Hindlimb muscle (tissue), 1 donor: ENCODE results near the gene TEAD1. TPM values are rescaled to one million over a fixed set of nuclear protein-coding genes. Genes with fewer than 3 reads are reported as not detected.

ENCODE experiments used
- DNase-seq: peaks from one replicate; pipeline ENCODE4 v3.0.0-alpha.2; 2013
- polyA plus RNA-seq: library from polyadenylated mRNA; unstranded; fragments of 120-200 nt; gene quantifications from one replicate; pipeline ENCODE4 v1.2.1, GENCODE V29; 2013; ENCODE audit not compliant: insufficient read length

TEAD1 gene
- polyA plus RNA-seq, 1 donor, result 95.3 TPM

DNA sequence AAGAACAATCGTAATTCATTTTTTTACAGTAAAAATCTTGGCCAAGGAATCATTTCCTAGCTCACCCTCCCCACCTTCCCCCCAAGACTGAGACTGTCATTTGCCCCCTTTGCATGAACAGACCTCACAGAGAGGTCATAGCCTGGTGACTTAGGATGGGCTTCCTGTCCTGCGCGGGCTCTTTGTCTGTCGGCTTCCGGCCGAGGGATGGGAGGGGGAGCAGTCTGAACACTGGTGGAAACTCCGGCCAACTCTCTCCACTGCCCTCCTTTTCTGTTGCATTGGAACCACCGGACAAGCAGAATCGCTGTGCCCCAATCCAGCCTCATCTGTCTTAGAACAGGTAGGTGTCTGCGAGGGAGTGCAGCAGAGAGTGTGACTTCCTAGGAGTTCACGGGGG lies 41.7 kb downstream of the TEAD1 start:
- DNase-seq, result no peak

- no peak for DNase-seq
Observed at GRCh38 chr11:12716816-12717215, 42.6 kb downstream of the TEAD1 start.

GRCh38 chr11:12717851-12718291 lies 43.6 kb downstream of the TEAD1 start:
- DNase-seq, result no peak

- no peak for DNase-seq
Observed at GRCh38 chr11:12719221-12719620, 45.0 kb downstream of the TEAD1 start.

- DNase-seq, result no peak
Observed at GRCh38 chr11:12721816-12722604, 47.8 kb downstream of the TEAD1 start.

DNA sequence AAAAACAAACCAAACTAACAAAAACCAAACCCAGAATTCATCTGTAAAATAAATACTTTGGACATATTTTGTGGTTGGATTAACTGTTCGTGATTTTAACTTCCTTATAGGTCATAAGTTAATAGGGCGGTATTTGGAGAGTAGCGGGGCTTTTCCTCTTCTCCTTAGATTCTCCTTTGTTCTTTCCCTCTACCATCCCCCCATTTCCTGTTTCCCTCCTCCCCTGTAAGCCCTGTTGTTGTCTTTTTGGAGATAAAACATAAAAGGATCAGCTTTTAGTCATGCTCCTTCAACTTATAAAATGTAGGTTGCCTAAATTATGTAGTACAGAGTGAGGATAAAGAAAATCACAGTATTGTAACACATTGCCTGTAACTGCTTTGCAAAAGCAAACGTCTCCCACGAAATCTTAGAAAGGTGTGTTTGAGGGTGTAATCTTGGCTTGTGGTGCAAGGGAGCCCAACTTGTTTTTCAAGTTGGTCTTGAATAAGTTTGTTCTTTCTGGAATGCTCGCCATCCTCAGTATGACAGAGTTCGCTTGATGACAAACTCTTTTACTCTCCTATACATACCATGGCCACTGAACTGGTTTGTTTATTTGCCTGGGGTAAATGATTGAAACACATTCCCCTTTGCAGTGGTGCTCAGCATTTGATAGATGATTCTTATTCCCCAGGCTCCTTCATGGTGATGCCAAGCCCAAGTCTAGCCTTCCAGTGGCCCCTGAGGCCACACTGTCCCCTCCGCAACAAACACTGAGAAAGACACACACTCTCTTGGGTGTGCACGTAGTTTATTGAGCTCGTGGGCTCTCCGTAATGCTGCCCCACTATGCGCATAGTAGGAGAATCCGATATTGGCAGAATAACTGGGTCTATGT lies 49.4 kb downstream of the TEAD1 start:
- no peak for DNase-seq

DNA sequence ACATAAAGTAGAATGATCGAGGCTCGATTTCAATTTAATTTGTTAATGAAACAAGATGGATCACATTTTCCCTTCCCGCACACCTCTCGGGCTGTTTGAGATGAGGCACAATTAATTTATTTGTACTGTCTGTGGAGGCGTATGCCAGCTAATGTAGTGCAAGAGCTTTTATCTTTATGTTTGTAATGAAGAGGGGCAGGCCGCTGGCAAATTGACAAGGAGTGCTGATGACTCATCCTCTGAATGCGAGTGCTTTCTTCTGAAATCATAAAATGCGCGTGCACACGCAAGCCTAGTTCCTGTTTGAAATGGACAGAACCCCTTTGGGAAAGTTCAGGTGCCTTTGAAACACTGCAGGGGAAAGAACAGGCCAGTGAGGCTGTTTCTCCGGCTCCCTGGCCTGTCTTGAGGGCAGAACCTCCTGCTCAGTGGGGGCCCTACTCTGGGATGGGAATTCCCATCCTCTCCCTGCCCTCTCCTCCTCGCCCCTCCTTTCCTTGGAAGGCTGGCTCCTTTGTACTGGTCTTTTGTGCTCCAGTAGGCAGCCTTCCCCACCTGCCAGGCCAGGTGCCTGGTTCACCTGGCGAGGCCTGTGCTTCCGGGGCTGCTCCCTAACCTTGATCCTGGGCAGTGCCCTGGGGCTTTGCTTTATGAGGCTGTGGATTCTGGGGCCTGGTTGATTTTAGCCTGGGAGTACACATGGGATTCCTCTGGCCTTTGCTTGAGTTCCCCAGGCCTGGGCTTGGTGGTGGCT lies 50.3 kb downstream of the TEAD1 start:
- DNase-seq, result peak; percentile 47

DNA sequence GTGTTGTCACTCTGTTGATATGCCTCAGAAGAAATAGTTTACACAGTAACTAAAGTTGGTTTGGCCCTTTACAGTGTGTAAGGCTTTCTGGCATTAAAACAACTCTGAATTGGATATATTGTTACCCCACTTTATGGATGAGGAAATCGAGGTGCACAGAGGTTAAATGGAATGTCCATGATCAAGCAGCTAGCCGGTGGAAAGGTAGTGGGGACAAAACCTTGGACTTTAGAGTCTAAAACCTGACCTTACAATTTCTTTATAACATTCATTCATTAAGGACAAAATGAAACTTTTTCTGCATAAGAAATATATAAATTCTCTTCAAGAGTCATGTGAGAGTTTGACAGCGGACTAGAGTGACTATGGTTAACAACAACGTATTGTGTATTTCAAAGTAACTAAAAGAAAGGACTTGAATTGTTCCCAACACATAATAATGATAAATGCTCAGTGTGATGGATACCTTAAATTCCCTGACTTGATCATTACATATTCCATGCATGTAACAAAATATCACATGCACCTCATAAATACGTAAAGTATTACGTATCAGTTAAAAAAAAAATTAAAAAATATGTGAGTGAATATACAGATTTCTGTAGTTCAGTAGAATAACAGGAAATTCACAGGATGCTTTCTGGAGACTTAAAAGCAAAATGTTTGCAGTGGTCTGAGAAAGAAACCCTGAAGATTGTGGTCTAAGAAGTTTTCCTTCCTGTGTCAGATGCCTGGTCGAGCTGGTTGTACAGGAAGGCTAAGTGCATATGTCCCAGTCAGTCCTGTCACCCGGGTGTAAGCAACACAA lies 51.0 kb downstream of the TEAD1 start:
- DNase-seq, result no peak

DNA sequence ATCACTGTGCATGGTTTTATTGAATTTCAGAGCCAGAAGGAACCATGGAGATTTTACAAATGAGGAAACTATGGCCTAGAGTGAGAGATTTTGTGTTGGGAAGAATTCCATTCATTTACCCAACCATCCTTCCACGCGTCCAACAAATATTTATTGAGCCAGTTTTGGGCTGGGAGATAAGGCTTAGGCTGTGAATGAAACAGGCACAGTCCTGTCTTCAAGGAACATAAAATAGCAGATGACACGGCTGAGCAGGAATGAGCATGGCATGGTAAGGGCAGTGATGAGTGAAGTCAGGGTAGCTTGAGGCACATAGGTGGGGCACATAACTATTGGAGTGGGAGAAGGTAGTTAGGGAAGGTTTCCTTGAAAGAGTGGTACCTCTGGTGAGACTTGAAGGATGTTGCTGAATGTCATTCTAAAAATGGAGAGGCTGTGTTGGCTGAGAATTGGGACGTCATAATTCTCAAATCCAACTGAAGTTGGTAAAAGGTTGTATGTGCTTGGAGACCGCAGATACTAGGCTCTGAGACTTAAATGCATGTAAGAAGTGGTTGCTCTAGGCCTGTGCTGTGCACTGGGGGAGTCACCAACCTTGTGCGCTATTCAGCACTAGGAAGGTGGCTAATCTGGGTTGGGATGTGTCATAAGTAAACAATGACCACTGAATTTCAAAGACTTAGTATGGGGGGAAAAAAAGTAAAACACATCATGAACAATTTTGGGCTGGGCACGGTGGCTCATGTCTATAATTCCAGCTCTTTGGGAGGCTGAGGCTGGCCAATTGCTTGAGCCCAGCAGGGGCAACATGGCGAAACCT lies 51.9 kb downstream of the TEAD1 start:
- no peak for DNase-seq

DNA sequence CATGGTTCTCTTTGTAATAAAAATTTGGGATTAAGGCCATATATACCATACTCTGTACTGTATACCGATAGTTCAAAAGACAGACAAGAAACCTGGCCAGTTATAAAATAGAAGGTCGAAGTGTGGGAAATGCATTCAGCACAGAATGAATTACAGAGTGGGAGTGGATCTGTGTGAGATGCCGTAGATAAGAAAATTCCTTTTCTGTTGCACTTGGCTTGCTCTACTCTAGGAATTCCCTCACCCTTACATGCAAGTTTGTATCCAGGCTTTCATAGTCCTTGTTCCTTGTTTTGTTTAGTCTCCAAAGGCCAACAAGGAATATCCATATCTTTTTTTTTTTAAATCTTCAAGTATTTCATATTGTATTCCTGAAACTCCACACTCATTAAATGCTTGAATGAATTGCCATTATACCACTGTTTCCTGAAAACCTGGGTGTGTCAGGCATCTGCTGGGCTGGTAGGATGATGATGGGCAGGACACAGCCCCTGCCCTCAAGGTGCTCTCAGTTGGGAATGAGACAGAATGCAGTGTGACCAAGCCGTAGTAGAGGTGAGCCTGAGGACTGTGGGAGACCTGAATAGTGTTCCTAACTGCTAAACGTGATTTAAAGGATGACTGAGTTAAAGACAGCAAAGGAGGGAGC lies 53.5 kb downstream of the TEAD1 start:
- no peak for DNase-seq

- no peak for DNase-seq
Observed at GRCh38 chr11:12728417-12728816, 54.2 kb downstream of the TEAD1 start.

- DNase-seq, result no peak
Observed at GRCh38 chr11:12729941-12730340, 55.7 kb downstream of the TEAD1 start.

- DNase-seq, result no peak
Observed at GRCh38 chr11:12731841-12732336, 57.7 kb downstream of the TEAD1 start.

GRCh38 chr11:12733091-12733490 lies 58.9 kb downstream of the TEAD1 start:
- DNase-seq, result no peak

- no peak for DNase-seq
Observed at GRCh38 chr11:12734625-12735024, 60.4 kb downstream of the TEAD1 start.

DNA sequence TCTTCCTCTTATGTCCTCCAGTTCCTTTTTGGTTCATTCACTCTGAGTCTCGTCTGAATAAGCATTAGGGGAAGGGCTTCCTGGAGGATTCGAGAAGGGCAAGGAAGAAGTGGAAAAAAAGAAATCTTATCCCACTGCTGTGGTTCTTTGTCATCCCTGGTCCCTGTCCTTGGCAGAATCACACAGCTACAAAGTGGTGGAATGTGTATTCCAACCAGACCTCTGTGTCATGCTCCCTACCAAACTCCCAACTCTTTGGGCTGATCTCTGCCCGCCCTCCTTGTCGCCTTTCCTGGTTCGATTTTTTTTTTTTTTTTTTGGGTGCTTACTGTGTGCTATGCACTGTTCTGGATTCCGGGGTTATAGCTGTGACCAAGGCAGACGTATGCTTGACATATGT lies 61.0 kb downstream of the TEAD1 start:
- DNase-seq, result no peak

DNA sequence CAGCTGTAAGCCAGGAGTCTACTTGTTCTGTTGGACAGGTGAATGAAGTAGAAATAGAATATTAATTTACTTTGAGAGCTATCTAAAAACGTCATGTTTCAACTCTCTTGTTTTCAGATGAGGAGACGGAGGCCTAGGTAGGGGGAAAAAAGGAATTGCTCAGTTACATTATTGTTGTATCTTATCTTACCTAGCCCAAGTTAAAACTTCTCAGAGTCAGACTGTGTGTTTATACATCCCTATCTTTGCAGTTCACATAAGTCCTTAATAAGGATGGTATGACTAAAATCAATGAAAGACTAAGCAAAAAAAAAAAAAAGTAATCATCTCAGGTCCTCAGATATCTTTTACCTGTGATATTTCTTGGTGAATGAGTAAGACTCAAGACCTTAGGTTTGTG lies 62.8 kb downstream of the TEAD1 start:
- DNase-seq, result no peak

DNA sequence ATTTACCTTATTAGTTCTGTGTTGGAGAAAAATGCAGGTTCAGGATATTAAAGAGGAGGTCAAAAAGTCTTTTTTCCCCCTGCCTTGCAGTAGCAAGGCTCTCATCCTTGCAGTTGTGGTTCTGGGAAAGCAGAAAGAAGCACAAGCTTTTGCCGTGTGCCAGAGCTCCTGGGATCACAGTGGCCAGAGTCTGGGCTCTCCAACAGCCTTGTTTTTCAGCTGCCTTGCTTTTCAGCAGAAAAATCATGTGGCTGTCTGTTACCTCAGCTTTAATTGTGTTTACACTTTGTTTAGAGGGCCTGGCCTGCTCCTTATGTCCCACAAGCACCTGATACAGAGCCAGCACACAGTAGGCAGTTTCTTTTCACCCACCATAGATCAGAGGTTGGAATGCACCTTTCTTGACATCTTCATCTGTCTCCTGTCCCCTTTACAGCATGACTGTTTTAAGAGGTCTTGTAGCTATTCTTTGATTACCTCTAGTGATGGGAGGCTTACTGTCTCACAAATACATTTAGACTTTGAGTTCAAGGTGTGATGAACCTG lies 67.5 kb downstream of the TEAD1 start:
- no peak for DNase-seq

- no peak for DNase-seq
Observed at GRCh38 chr11:12743834-12744449, 69.7 kb downstream of the TEAD1 start.
